Measurements from ENCODE around the gene PRICKLE4.
"Not testable (repeated sequence)": the region's sequence is repeated elsewhere in the genome, so short reads cannot be mapped to it uniquely, and the experiment has no call there.

Gene PRICKLE4

DNA sequence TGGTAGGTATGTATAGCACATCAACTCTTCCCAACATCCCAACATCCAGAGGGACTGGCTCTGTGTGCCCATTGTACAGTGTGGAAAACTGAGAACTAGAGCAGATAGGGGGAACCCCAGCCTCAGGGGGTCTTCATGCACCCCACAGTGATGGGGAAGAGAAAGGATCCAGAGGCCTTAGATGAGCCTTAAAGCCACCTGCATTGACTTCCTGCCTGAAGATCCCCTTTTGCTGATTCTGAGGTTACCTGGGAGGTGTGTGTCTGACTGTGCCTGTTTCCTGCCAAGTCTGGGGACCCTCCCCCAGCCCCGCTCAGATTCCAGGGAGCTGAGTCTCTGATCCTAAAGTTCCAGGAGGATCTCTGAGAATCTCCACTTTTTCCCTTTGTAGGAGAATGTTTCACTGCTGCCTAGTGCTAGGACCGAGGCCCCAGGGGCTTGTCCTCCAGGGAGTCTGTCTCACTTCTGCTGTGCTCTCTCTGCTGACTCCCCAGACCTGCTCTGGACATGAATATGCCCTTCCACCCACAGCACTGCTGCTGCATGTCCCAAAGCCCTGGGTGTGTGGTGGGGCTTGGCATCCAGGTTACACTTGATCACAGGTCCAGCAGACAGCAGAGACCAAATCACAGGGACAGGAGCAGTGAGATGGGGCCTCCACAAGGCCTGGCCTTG is 20.5 kb upstream of the PRICKLE4 start:
- in situ Hi-C loops (cut with MboI; ENCODE audit: low pct_unique_long_range_greater_than_20kb, low sequenced_read_pairs, unreplicated experiment) = no loop called here
- DNase-seq (ENCODE audit: low spot score) = no peak

DNA sequence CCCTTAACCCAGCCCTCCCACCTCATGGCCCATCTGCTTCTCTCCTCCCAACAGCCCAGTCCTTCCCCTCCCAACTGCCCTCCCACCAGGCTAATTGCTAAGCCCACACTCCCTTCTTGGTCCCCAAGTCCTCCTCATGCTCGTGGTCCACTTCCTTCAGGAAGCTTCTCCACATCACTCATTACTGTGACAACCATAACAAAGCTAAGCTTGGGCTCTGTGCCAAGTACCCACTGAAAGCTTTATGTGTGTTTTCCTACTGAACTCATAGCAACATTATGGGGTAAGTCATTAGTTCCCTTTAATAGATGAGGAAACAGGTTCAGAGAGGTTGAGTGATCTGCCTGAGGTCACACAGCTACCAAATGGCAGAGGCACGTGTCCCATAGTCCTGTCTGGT is 17.1 kb upstream of the PRICKLE4 start:
- in situ Hi-C loops (cut with MboI; ENCODE audit: low pct_unique_long_range_greater_than_20kb, low sequenced_read_pairs, unreplicated experiment) = no loop called here
- TF ChIP-seq, protein P1, sequence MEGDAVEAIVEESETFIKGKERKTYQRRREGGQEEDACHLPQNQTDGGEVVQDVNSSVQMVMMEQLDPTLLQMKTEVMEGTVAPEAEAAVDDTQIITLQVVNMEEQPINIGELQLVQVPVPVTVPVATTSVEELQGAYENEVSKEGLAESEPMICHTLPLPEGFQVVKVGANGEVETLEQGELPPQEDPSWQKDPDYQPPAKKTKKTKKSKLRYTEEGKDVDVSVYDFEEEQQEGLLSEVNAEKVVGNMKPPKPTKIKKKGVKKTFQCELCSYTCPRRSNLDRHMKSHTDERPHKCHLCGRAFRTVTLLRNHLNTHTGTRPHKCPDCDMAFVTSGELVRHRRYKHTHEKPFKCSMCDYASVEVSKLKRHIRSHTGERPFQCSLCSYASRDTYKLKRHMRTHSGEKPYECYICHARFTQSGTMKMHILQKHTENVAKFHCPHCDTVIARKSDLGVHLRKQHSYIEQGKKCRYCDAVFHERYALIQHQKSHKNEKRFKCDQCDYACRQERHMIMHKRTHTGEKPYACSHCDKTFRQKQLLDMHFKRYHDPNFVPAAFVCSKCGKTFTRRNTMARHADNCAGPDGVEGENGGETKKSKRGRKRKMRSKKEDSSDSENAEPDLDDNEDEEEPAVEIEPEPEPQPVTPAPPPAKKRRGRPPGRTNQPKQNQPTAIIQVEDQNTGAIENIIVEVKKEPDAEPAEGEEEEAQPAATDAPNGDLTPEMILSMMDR (IDR thresholded peaks at IDR 0.05; ENCODE audit: extremely low read depth, insufficient read depth, missing control alignments) = no peak
- no peak for DNase-seq (ENCODE audit: low spot score)

More for the DNA sequence above, 20.5 kb upstream of the PRICKLE4 start:
- TF ChIP-seq, protein P1 (IDR thresholded peaks at IDR 0.05; ENCODE audit: extremely low read depth, insufficient read depth, missing control alignments) = no peak

DNA sequence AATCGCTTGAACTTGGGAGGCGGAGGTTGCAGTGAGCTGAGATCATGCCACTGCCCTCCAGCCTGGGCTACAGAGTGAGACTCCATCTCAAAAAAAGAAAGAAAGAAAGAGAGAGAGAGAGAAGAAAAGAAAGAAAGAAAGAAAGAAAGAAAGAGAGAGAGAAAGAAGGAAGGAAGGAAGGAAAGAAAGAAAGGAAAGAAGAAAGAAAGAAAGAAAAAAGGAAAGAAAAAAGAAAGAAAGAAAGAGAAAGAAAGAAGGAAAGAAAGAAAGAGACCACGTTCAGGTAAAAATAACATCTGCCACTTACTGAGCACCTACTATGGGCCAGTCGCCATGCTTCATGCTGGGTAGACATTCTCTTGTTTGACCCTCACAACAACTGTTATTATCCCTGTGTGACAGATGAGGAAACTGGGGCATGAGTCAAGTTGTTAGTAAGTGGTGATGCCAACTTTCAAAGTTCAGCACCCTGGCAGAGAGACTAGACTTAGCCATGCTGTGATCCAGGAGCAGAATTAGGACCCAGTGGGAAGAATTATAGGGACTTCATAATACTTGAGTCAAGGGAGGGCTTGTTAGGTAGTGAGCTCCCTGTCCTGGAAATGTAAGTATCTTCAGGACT is 14.4 kb upstream of the PRICKLE4 start:
- DNase-seq (ENCODE audit: low spot score); in situ Hi-C loops (cut with MboI; ENCODE audit: low pct_unique_long_range_greater_than_20kb, low sequenced_read_pairs, unreplicated experiment): not testable (repeated sequence)

DNA sequence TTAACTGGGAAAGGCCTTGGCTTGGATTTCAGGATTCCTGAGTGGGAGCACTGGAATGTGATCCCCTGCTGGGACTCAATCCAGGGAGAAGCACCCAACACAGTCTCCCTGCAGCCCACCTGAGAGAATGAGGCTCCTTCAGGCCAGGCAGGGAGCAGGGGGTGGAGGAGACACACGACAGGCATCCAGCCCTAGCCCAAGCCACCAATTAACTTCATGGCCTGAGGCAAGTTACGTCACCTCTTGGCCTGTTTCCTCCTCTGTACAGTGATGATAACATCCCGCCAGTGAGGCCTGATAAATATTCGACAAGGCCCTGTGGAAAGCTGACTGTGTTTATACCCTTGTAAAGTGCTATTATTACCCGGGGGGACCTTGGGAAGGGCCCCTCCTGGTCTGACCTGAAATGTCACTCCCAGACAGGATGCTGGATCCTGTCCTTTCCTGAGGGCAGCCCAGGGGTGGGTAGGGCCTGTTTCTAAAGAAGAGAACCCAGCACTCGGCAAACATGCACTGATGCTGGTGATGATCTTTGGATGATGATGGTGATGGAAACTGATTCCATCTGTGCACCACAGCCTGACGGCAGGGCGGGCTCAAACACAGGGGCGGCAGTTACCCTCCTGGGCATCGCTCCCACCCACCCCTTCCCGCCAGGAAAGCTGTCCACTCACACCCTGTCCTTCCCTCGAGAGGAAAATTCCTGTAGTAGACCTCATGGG is 13.3 kb upstream of the PRICKLE4 start:
- in situ Hi-C loops (cut with MboI; ENCODE audit: low pct_unique_long_range_greater_than_20kb, low sequenced_read_pairs, unreplicated experiment) = no loop called here
- TF ChIP-seq, protein P1 (IDR thresholded peaks at IDR 0.05; ENCODE audit: extremely low read depth, insufficient read depth, missing control alignments) = no peak
- DNase-seq (ENCODE audit: low spot score) = no peak

DNA sequence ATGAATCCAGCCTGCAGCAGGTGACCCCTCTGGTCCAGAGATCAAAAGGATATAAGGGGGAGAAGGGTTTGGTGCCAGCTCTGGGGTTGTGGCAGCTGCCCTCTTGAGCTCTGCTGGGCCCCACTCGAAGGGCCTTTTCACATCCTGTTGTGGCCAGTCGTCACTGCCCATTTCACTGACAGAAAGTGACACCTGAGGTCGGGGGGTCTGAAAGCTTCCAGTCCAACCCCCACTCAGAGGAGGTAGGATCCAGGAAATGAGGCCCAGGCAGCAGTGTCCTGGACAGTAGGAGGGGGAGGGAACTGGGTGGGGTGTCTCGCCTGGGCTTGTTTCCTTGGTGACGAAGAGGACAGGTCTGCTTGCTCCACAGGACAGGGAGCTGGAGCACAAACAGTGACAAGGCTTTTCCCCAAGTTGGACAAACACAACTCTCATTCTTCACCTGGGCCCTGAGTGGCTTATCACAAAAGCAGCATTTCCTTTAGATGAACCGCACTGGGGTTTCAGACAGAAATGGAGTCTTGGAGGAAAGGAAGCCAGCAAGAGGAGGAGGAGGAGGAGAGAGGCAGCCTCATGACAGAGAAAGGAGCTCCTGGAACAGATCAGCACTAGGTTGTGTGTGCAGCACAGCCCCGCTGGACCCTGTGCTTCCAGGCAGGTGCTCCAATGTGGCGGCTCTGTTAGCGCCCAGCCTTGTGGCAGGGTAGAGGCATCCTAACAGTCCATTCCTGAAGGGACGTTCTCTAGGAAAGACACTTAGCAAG is 11.9 kb upstream of the PRICKLE4 start:
- DNase-seq (ENCODE audit: low spot score) = no peak
- in situ Hi-C loops (cut with MboI; ENCODE audit: low pct_unique_long_range_greater_than_20kb, low sequenced_read_pairs, unreplicated experiment) = no loop called here
- TF ChIP-seq, protein P1 (IDR thresholded peaks at IDR 0.05; ENCODE audit: extremely low read depth, insufficient read depth, missing control alignments) = no peak

DNA sequence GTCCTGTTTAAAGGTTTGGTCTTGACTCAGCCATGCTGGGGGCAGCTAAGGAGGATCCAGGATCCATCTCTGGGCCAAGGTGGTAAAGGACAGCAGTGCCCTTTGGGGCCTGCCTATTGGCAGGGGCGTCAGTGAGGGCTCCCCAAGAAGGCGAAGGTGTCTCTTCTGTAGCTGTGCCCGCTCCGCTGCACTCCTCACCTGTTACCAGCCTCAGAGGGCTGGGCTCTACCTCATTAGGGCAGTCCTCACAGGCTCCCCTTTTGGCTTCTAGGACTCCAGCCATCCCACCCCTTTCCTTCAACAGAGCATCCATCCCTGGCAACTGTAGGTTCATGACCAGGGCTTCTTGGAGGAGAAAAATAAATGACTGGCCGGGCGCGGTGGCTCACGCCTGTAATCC is 11.2 kb upstream of the PRICKLE4 start:
- in situ Hi-C loops (cut with MboI; ENCODE audit: low pct_unique_long_range_greater_than_20kb, low sequenced_read_pairs, unreplicated experiment) = no loop called here
- DNase-seq (ENCODE audit: low spot score) = no peak
- TF ChIP-seq, protein P1 (IDR thresholded peaks at IDR 0.05; ENCODE audit: extremely low read depth, insufficient read depth, missing control alignments) = no peak
